H1 (cell line): ENCODE results near the gene R3HDM4.
A peak's percentile ranks its signal among the peaks of the same experiment; 100 is the strongest.

Experiments
- BCL11A ChIP-seq, 2 experiments: IDR thresholded peaks; one replicate each; pipeline ENCODE4 v1.6.1; 2011; ENCODE audit warnings: low read depth in 2 of 2, low read length in 2 of 2, mild to moderate bottlenecking in 2 of 2
- EGR1 ChIP-seq: IDR thresholded peaks from 2 replicates; pipeline ENCODE4 v1.6.1; 2011; ENCODE audit warnings: low read depth, low read length, borderline replicate concordance
- EZH2 ChIP-seq: fragments of 200-600 bp; sonication (generic); IDR thresholded peaks from 2 replicates; pipeline ENCODE4 v1.7.1; 2012; ENCODE audit warnings: low read depth, mild to moderate bottlenecking, moderate library complexity, low read length, inconsistent platforms; ENCODE audit not compliant: severe bottlenecking
- FOSL1 ChIP-seq: IDR thresholded peaks from 2 replicates; pipeline ENCODE4 v1.6.1; 2011; ENCODE audit warnings: mild to moderate bottlenecking, low read depth, low read length, moderate library complexity; ENCODE audit not compliant: insufficient read depth
- HDAC2 ChIP-seq, 2 experiments: fragments of 300-600 bp in 1 of 2; sonication (generic) in 1 of 2; IDR thresholded peaks; 2 replicates each; pipeline ENCODE4 v1.6.1; 2011 to 2012; ENCODE audit warnings: low read depth in 2 of 2, low read length in 2 of 2, mild to moderate bottlenecking in 2 of 2, moderate library complexity in 2 of 2, borderline replicate concordance in 1 of 2, inconsistent platforms in 1 of 2
- HDAC6 ChIP-seq: IDR thresholded peaks from one replicate; pipeline ENCODE4 v1.7.1; 2012; ENCODE audit warnings: low read depth, mild to moderate bottlenecking, inconsistent platforms, low read length, moderate library complexity
- JUND ChIP-seq: IDR thresholded peaks from 2 replicates; pipeline ENCODE4 v1.6.1; 2011; ENCODE audit warnings: mild to moderate bottlenecking, improper control_type of control experiment, low read length
- POLR2A ChIP-seq, 2 experiments: IDR thresholded peaks; 1 replicate in 1 of 2; 2 replicates in 1 of 2; pipeline ENCODE4 v1.6.1; 2011; ENCODE audit warnings: low read depth in 2 of 2, low read length in 2 of 2, mild to moderate bottlenecking in 2 of 2; ENCODE audit errors: control extremely low read depth in 1 of 2
- POLR2AphosphoS5 ChIP-seq: IDR thresholded peaks from 2 replicates; pipeline ENCODE4 v1.6.1; 2011; ENCODE audit warnings: low read depth, low read length
- RFX5 ChIP-seq: IDR thresholded peaks from 2 replicates; pipeline ENCODE4 v1.6.1; 2011; ENCODE audit warnings: low read depth, low read length, improper control_type of control experiment, borderline replicate concordance
- SP1 ChIP-seq: IDR thresholded peaks from 2 replicates; pipeline ENCODE4 v1.6.1; 2011; ENCODE audit warnings: low read depth, low read length
- SRF ChIP-seq: IDR thresholded peaks from 2 replicates; pipeline ENCODE4 v1.6.1; 2011; ENCODE audit warnings: mild to moderate bottlenecking, low read depth, low read length, moderate library complexity
- TF ChIP-seq, protein P1 (sequence below): IDR thresholded peaks from 2 replicates; pipeline ENCODE4 v1.6.1; 2012; ENCODE audit warnings: inconsistent platforms
- TF ChIP-seq, protein P2 (sequence below), 3 experiments: IDR thresholded peaks; 1 replicate in 2 of 3; 2 replicates in 1 of 3; pipeline versions ENCODE4 v1.5.1 to v1.6.1; 2011; ENCODE audit warnings: low read length in 3 of 3, mild to moderate bottlenecking in 3 of 3, inconsistent platforms in 2 of 3, low read depth in 1 of 3, moderate library complexity in 1 of 3; ENCODE audit not compliant: insufficient read depth in 1 of 3; ENCODE audit errors: control extremely low read depth in 1 of 3

DNA sequence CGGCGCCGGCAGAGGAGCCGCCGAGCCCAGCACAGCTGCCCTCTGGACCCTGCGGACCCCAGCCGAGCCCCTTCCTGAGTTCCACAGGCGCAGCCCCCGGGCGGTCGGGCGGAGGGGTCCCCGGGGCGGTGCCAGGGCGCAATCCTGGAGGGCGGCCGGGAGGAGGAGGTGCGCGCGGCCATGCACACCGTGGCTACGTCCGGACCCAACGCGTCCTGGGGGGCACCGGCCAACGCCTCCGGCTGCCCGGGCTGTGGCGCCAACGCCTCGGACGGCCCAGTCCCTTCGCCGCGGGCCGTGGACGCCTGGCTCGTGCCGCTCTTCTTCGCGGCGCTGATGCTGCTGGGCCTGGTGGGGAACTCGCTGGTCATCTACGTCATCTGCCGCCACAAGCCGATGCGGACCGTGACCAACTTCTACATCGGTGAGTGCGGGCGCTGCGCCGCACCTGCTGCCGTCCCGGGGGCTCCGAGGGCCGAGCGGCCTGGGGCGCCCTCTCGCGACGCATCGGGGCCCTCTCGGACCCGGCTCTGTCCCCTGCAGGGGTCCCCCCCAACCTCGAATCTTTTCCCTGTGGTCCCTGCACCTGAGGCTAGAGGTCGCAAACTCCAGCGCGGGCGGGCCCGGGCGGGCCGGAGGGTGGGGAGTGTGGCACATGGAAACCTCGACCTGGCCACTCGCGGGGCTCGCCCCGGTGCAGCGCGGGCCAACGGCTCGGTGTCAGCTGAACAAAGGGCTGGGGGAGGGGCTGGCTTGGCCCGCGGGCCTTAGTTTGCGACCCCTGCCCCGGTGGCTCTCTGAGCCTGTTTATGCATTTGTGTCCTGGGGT is 4.5 kb upstream of the R3HDM4 start, which contains the start of gene KISS1R:
- TF ChIP-seq HDAC2 (IDR thresholded peaks at IDR 0.05; ENCODE audit: borderline replicate concordance in 1 of 2, low read depth in 2 of 2, low read length in 2 of 2) (no peak), HDAC6 (no peak), POLR2A (IDR thresholded peaks at IDR 0.05; ENCODE audit: control extremely low read depth in 1 of 2, low read depth in 2 of 2, low read length in 2 of 2) (no peak), SP1 (no peak), JUND (no peak), SRF (no peak), POLR2AphosphoS5 (no peak), EGR1 (no peak), FOSL1 (no peak), BCL11A (IDR thresholded peaks at IDR 0.05; ENCODE audit: low read depth in 2 of 2, low read length in 2 of 2) (no peak), EZH2 (peak; percentile 23), RFX5 (no peak)
- TF ChIP-seq, protein P1, sequence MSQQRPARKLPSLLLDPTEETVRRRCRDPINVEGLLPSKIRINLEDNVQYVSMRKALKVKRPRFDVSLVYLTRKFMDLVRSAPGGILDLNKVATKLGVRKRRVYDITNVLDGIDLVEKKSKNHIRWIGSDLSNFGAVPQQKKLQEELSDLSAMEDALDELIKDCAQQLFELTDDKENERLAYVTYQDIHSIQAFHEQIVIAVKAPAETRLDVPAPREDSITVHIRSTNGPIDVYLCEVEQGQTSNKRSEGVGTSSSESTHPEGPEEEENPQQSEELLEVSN: peak; percentile 67
- TF ChIP-seq, protein P2, sequence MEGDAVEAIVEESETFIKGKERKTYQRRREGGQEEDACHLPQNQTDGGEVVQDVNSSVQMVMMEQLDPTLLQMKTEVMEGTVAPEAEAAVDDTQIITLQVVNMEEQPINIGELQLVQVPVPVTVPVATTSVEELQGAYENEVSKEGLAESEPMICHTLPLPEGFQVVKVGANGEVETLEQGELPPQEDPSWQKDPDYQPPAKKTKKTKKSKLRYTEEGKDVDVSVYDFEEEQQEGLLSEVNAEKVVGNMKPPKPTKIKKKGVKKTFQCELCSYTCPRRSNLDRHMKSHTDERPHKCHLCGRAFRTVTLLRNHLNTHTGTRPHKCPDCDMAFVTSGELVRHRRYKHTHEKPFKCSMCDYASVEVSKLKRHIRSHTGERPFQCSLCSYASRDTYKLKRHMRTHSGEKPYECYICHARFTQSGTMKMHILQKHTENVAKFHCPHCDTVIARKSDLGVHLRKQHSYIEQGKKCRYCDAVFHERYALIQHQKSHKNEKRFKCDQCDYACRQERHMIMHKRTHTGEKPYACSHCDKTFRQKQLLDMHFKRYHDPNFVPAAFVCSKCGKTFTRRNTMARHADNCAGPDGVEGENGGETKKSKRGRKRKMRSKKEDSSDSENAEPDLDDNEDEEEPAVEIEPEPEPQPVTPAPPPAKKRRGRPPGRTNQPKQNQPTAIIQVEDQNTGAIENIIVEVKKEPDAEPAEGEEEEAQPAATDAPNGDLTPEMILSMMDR (IDR thresholded peaks at IDR 0.05; ENCODE audit: control extremely low read depth in 1 of 3, insufficient read depth in 1 of 3, low read depth in 1 of 3, low read length in 3 of 3): peak; percentile 62 to 95 (median 79)
